Measurements from ENCODE around the gene TMEM183A.

The TMEM183A gene

DNA sequence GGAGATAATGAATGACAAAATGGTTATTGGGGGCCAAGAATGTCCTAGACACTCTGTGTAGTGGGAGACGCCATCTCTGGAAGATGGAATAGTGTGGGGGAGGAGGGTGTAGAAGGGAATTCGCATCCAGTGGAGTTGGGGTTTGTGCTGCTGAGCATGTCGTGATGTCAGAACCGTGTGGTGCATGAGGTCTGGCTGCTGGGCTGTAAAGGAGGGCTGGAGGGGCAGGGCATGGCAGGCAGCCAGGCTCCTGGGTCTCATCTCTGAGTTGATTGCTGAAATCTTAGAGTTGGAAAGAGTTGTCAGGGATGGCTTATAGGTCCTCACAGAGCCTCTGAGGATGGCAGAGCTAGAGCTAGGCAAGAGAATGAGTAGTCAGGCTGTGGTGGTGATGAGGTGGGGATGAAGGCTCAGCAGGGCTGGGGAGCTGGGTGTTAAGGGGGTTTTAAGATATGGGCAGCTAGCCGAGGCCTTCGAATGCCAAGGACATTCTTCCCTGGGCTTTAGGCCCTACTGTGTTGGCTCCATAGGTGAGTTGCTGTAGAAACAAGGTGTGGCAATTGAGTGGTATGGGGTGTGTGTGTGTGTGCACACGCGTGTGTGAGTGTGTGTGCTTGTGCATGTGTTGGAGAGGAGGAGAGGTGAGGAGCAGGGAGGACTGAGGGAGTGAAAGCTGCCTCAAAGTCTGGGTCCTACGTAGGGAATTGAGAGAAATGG lies 21.1 kb downstream of the TMEM183A start:
- H3K4me1 ChIP-seq (ENCODE audit: insufficient read depth, low read length) = no peaks in the 10 kb centered on the region
- H2AFZ ChIP-seq (ENCODE audit: low read depth, low read length) = no peak overlapping the region
- H3K4me3 ChIP-seq (ENCODE audit: low read length) = no peak overlapping the region
- peaks cover 45% of the 10 kb centered on the region for H3K27me3 ChIP-seq (ENCODE audit: insufficient read depth, low read length)
- H3K9me3 ChIP-seq (ENCODE audit: low read length) = peaks cover 3% of the 10 kb centered on the region
- H3K36me3 ChIP-seq (ENCODE audit: insufficient read depth, low read length) = peaks cover 21% of the 10 kb centered on the region

DNA sequence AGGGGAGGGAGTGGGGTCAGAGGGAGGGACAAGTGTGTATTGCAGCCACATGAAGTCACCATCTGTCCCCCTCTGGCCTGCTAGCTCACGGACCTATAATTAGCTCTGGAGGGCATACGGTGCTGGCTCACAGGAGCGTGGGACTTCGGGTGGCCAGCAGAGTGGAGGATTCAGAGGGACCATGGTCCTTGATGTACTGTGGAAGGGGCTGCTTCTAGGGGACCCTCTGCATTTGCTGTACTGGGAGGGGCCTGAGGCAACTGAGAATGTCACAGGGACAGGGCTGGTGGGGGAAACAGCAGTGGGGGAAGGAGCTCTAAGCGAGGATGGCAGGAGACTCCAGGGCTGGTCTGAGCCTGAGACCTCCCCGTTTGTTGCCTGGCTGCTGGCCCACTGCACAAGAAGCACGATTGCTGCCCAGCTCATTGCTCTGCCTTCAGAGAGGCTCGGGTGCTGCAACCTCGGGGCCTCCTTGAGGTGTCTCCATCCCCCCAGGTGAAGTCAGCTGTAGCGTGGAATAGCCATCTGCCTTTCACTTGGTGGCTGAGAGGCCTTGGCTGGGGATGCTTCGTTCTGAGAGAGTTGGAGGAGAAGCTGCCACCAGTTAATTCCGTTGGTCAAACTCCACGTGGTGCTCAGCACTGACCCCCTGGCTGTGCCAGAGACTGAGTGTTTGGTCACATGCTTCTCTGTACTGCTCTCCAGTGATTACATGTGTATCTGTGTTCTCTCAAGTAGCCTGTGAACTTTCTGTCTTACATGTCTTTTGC lies 21.8 kb downstream of the TMEM183A start:
- Histone ChIP-seq H3K4me3 (ENCODE audit: low read length) (no peak overlapping the region), H3K9me3 (ENCODE audit: low read length) (peaks cover 3% of the 10 kb centered on the region), H3K36me3 (ENCODE audit: insufficient read depth, low read length) (peaks cover 14% of the 10 kb centered on the region), H3K27me3 (ENCODE audit: insufficient read depth, low read length) (peaks cover 46% of the 10 kb centered on the region), H2AFZ (ENCODE audit: low read depth, low read length) (no peak overlapping the region), H3K4me1 (ENCODE audit: insufficient read depth, low read length) (no peaks in the 10 kb centered on the region)

DNA sequence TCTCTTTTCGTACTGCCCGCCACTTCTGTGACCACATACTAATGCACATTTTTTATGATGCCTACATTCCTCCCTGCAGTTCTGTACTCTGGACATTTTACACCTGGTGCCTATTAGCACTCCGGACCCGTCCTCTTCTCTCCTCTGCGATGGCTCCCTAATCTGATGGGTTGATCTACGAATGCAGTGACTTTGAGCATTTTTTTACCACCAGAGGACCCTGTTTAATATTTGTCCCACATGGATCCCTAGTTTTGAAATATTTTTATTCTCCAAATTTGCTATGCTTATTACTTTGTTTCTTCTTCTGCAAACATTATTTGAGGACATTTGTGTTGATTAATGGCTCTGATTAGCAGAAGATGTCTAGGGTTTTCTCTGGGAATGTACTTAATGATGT lies 24.3 kb downstream of the TMEM183A start:
- Histone ChIP-seq H2AFZ (ENCODE audit: low read depth, low read length) (no peak overlapping the region), H3K4me3 (ENCODE audit: low read length) (no peak overlapping the region), H3K36me3 (ENCODE audit: insufficient read depth, low read length) (no peaks in the 10 kb centered on the region), H3K4me1 (ENCODE audit: insufficient read depth, low read length) (no peaks in the 10 kb centered on the region), H3K27me3 (ENCODE audit: insufficient read depth, low read length) (peaks cover 60% of the 10 kb centered on the region), H3K9me3 (ENCODE audit: low read length) (no peaks in the 10 kb centered on the region)

DNA sequence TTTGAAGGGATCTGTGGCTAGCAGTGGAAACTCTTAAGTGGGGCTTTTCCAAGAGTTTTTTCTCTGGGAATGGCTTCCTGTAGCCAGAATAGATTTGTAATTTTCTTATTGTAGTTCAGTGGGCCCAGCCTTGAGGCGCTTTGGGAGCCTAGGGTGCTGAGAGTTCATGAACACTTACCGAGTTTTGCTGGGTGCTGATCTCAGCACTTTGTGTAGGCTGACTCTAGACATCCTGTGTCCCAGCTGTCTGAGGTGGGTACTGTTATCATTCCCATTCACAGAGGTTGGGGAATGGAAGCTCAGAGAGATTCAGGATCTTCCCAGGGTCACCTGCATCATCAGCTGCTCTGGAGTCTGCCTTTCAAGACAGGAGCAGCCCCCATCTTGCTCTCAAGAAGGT lies 26.1 kb downstream of the TMEM183A start:
- Histone ChIP-seq H3K4me1 (ENCODE audit: insufficient read depth, low read length) (no peaks in the 10 kb centered on the region), H2AFZ (ENCODE audit: low read depth, low read length) (no peak overlapping the region), H3K4me3 (ENCODE audit: low read length) (no peak overlapping the region), H3K9me3 (ENCODE audit: low read length) (no peaks in the 10 kb centered on the region), H3K36me3 (ENCODE audit: insufficient read depth, low read length) (no peaks in the 10 kb centered on the region), H3K27me3 (ENCODE audit: insufficient read depth, low read length) (peaks cover 60% of the 10 kb centered on the region)

DNA sequence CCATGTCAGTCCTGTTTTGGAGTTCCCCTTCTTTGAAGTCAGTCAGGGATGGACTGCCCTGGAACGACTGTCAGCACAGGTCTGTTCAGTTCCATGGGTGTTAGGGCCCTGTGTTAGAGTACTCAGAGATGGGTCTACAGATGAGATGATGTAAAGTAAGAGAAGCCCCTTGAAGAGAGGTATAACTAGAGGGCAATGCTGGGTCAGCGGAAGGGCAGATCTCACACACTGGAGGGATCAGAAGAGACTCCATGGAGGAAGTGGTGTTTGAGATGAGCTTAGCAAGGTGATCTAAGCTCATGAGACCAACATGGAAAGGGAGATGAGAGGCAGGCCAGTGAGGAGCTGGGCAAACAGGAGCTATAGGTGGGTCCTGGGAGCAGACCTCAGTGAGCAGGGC lies 26.7 kb downstream of the TMEM183A start:
- no peaks in the 10 kb centered on the region for H3K36me3 ChIP-seq (ENCODE audit: insufficient read depth, low read length)
- H3K4me1 ChIP-seq (ENCODE audit: insufficient read depth, low read length) = no peaks in the 10 kb centered on the region
- H2AFZ ChIP-seq (ENCODE audit: low read depth, low read length) = no peak overlapping the region
- no peaks in the 10 kb centered on the region for H3K9me3 ChIP-seq (ENCODE audit: low read length)
- no peak overlapping the region for H3K4me3 ChIP-seq (ENCODE audit: low read length)
- H3K27me3 ChIP-seq (ENCODE audit: insufficient read depth, low read length) = peaks cover 56% of the 10 kb centered on the region

DNA sequence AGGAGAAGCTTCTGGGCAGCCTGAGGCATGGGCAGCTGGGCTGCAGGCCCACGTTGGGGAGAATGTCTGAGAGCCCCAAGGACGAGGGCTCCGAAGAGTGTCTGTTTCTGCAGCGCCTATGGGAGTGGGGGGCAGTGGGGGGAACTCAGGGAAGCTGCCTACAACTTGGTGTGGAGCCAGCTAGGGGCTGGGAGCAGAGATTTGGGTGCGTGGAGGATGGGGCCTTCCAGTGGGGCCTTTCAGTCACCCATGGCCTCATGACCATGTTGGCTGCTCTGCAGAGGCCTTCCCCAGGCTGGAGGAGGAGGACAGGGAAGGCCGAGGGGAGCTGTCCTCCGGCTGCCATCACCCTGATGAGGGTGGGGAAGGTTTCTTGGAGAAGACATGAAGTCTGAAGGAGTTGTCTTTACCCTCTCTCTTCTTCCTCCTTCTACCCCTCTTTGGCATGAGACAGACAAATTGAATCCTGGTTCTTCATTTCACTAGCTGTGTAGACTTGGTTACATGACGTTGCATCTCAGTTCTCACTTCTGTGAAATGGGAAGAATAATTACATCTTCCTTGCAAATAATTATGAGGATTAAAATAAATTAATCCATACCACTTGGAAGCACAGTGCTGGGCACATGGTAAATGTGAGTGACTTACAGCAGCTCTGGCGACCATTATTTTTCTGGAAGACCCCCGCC lies 27.4 kb downstream of the TMEM183A start:
- H3K4me3 ChIP-seq (ENCODE audit: low read length) = no peak overlapping the region
- H2AFZ ChIP-seq (ENCODE audit: low read depth, low read length) = no peak overlapping the region
- H3K9me3 ChIP-seq (ENCODE audit: low read length) = no peaks in the 10 kb centered on the region
- peaks cover 52% of the 10 kb centered on the region for H3K27me3 ChIP-seq (ENCODE audit: insufficient read depth, low read length)
- no peaks in the 10 kb centered on the region for H3K4me1 ChIP-seq (ENCODE audit: insufficient read depth, low read length)
- H3K36me3 ChIP-seq (ENCODE audit: insufficient read depth, low read length) = no peaks in the 10 kb centered on the region

DNA sequence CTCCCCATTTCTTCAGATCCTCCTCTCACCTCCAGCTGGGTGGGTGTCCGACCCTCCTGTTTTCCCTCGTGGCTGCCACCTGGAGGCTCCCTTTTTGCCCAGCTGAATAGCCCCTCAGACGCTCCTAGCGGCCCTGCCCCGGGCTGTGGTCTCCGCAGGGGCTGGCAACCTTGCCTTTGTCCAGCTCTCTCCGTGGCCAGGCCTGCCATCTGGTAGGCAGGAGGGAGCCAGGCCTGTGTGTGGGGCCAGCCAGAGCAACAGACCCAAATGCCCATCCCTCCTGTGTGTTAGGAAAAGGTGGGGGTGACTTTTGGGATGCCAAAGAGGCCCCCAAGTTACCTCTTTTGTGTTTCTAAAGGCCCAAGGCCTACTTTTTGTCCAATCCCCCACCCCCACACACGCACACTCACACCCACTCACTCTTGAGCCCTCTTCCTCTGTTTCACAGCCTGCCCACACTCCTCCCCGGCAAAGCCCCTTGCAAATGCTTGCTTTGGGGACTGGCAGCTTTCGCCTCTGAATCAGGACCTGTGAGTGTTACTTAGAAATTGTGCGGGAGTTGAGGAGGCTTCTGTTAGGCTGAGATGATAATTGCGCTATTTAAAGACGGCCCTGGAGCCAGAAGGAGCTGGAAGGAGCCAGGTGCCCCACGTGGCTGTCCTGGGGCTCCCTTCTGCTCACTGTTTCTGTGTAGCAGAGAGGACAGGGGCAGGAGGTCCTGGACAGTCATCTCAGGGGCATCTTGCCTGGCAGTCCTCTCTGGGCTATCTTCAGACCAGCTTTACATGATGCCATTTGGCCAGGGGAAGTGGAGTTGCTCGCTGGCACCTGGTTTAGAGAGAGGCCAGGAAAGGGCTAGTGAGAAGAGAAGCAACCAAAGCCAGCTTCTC lies 28.2 kb downstream of the TMEM183A start:
- peaks cover 48% of the 10 kb centered on the region for H3K27me3 ChIP-seq (ENCODE audit: insufficient read depth, low read length)
- H3K4me3 ChIP-seq (ENCODE audit: low read length) = no peak overlapping the region
- no peaks in the 10 kb centered on the region for H3K36me3 ChIP-seq (ENCODE audit: insufficient read depth, low read length)
- no peaks in the 10 kb centered on the region for H3K9me3 ChIP-seq (ENCODE audit: low read length)
- H3K4me1 ChIP-seq (ENCODE audit: insufficient read depth, low read length) = no peaks in the 10 kb centered on the region
- no peak overlapping the region for H2AFZ ChIP-seq (ENCODE audit: low read depth, low read length)

DNA sequence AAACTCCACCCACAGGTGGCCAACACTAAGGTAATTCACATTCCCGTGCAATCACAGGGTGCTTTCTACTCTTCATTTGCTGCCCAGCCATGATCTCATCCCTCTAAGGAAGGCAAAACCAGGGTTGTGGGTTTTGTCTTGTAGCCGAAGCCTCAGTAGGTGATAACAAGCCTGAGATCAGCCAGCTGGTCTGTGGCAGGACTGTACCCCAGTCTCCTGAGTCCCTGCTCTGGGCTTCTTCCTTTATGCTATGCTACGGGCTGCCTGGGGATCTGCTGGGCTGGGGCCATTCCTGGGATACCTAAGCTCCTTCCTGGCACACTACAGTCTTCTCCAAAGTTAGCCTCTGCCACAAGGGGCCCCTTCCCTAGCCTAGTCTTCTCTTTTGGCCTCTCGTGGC lies 29.0 kb downstream of the TMEM183A start:
- Histone ChIP-seq H3K4me3 (ENCODE audit: low read length) (no peak overlapping the region), H3K36me3 (ENCODE audit: insufficient read depth, low read length) (no peaks in the 10 kb centered on the region), H3K4me1 (ENCODE audit: insufficient read depth, low read length) (no peaks in the 10 kb centered on the region), H3K27me3 (ENCODE audit: insufficient read depth, low read length) (peaks cover 45% of the 10 kb centered on the region), H3K9me3 (ENCODE audit: low read length) (no peaks in the 10 kb centered on the region), H2AFZ (ENCODE audit: low read depth, low read length) (no peak overlapping the region)

DNA sequence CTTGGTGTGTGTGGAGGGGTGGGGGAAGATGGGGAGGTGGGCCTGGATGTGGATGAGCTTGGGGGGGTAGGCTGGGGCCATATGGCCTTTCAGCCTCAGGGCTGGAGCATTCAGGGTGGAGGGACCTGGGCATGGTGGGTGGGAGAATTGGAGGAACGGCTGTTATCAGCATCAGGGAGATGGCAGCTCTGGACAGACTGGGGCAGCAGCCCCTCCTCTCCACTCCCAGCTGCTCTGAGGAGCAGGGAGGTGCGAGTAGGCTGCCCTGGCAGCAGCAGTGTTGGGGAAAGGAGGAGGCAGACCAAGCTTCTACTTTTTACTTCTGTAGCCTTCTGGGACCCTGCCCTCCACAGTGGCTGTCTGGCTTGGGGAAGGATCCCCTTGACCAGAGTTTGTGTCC lies 29.4 kb downstream of the TMEM183A start:
- H3K27me3 ChIP-seq (ENCODE audit: insufficient read depth, low read length) = peaks cover 48% of the 10 kb centered on the region
- no peaks in the 10 kb centered on the region for H3K9me3 ChIP-seq (ENCODE audit: low read length)
- no peaks in the 10 kb centered on the region for H3K4me1 ChIP-seq (ENCODE audit: insufficient read depth, low read length)
- no peak overlapping the region for H2AFZ ChIP-seq (ENCODE audit: low read depth, low read length)
- no peaks in the 10 kb centered on the region for H3K36me3 ChIP-seq (ENCODE audit: insufficient read depth, low read length)
- H3K4me3 ChIP-seq (ENCODE audit: low read length) = no peak overlapping the region

DNA sequence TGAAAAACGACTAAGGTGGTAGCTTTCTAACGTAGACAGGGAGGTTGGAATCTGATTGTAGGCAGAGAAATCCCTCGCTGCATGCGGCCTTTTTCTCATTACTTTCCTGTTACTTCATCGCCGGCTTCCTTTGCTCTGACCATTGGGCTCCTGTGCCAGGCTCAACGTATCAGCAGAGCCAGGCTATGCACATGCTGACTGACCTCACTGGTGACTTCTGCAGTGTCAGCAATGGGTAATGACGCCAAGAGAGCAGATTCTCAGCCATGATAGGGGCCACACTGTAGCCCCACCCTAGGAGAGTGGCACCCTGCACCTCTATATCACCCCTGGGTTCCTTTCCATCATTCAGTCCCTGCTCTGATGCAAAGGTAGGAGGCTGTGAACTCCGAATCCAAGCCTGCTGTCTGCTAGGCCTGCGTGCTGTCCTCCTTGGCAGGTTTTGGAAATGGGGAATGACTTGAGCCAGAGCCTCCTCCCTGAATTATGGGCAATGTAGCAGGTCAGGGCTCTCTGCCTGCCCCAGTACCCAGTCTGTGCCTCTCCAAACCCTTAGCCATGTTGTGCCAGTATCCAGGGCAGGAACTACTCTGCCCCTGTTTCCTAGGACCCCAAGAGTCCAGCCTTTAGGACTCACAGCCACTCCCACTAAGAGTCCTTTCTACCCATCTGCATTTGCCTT lies 30.5 kb downstream of the TMEM183A start:
- H3K36me3 ChIP-seq (ENCODE audit: insufficient read depth, low read length) = no peaks in the 10 kb centered on the region
- no peak overlapping the region for H3K4me3 ChIP-seq (ENCODE audit: low read length)
- no peaks in the 10 kb centered on the region for H3K4me1 ChIP-seq (ENCODE audit: insufficient read depth, low read length)
- peaks cover 47% of the 10 kb centered on the region for H3K27me3 ChIP-seq (ENCODE audit: insufficient read depth, low read length)
- H3K9me3 ChIP-seq (ENCODE audit: low read length) = no peaks in the 10 kb centered on the region
- H2AFZ ChIP-seq (ENCODE audit: low read depth, low read length) = no peak overlapping the region

DNA sequence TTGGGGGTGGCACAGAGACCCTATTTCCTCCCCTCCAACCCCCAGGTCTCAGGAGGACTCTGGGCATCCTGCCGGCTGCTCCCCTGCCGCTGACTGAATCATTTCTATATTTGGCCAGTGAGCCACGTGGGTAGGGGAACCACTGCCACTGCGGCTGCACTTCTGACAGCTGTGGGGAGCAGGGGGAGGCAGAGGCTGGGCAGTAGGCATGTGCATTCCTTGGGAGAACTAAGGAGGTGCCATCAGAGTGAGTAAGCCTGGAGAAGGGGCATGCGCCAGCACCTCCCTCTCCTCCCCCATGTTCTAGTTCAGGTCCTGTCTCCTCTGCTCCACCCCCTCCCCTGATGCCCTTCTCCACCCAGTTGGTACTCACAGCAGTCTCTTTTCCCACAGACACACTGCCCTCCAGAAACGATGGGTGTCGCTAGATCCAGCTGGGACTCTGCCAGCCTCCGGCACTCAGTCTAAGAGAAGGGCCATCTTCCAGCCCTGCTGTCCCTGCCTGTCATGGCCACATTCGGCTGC lies 31.1 kb downstream of the TMEM183A start:
- H3K9me3 ChIP-seq (ENCODE audit: low read length) = no peaks in the 10 kb centered on the region
- H3K36me3 ChIP-seq (ENCODE audit: insufficient read depth, low read length) = no peaks in the 10 kb centered on the region
- no peaks in the 10 kb centered on the region for H3K4me1 ChIP-seq (ENCODE audit: insufficient read depth, low read length)
- no peak overlapping the region for H2AFZ ChIP-seq (ENCODE audit: low read depth, low read length)
- H3K4me3 ChIP-seq (ENCODE audit: low read length) = no peak overlapping the region
- peaks cover 50% of the 10 kb centered on the region for H3K27me3 ChIP-seq (ENCODE audit: insufficient read depth, low read length)

Data from neuron (in vitro differentiated cells).